Measurements from ENCODE around the gene LRTM2. TPM values are rescaled to one million over a fixed set of nuclear protein-coding genes. Genes with fewer than 3 reads are reported as not detected.

LRTM2 gene
- total RNA-seq, 1 experiment from 2014 or later = not detected

GRCh38 chr12:1875608-1876007 is 55.2 kb downstream of the LRTM2 start:
- no TSS peak for BruUV-seq (replicated peaks)
- CTCF ChIA-PET = no interaction called here
- H3K27me3 ChIP-seq (ENCODE audit: control insufficient read depth, insufficient read depth, low read length) = no peaks in the 10 kb centered on the region
- in situ Hi-C loops (cut with HindIII; ENCODE audit: low pct_unique_long_range_greater_than_20kb, low sequenced_read_pairs) = no loop called here
- ATAC-seq (no peak), DNase-seq (ENCODE audit: low read depth, low spot score) (no peak)
- POLR2A ChIA-PET = no interaction called here
- no peaks in the 10 kb centered on the region for H3K9me3 ChIP-seq (ENCODE audit: control insufficient read depth, insufficient read depth, low read depth, low read length)
- H3K27ac ChIP-seq (ENCODE audit: low read length) = no peak overlapping the region
- TF ChIP-seq POLR2AphosphoS5 (IDR thresholded peaks at IDR 0.05; ENCODE audit: low read depth, low read length) = no peak
- no peak for TF ChIP-seq REST (IDR thresholded peaks at IDR 0.05; ENCODE audit: insufficient read depth in 1 of 2, low read depth in 2 of 2, low read length in 1 of 2)
- TF ChIP-seq CTCF (IDR thresholded peaks at IDR 0.05) = no peak
- no peak for TF ChIP-seq SIN3A (IDR thresholded peaks at IDR 0.05; ENCODE audit: borderline replicate concordance, insufficient read depth, low read depth, low read length)
- no peak for TF ChIP-seq TCF7L2 (IDR thresholded peaks at IDR 0.05; ENCODE audit: low read depth, low read length)
- H3K4me3 ChIP-seq (ENCODE audit: low read depth in 2 of 2, low read length in 2 of 2) = no peak overlapping the region
- intact Hi-C loops (cut with micrococcal nuclease; ENCODE audit: unreplicated experiment) = no loop called here
- H3K4me1 ChIP-seq (ENCODE audit: control insufficient read depth, insufficient read depth, low read length) = no peaks in the 10 kb centered on the region
- H3K36me3 ChIP-seq (ENCODE audit: control insufficient read depth, insufficient read depth, low read length) = no peaks in the 10 kb centered on the region

- no TSS peak for BruUV-seq (replicated peaks)
- no peaks in the 10 kb centered on the region for H3K36me3 ChIP-seq (ENCODE audit: control insufficient read depth, insufficient read depth, low read length)
- in situ Hi-C loops (cut with HindIII; ENCODE audit: low pct_unique_long_range_greater_than_20kb, low sequenced_read_pairs) = no loop called here
- no peak for DNase-seq (ENCODE audit: low read depth, low spot score)
- H3K4me1 ChIP-seq (ENCODE audit: control insufficient read depth, insufficient read depth, low read length) = no peaks in the 10 kb centered on the region
- ATAC-seq = no peak
- H3K27ac ChIP-seq (ENCODE audit: low read length) = no peak overlapping the region
- ChIA-PET POLR2A (no interaction called here), CTCF (no interaction called here)
- TF ChIP-seq REST (IDR thresholded peaks at IDR 0.05; ENCODE audit: insufficient read depth in 1 of 2, low read depth in 2 of 2, low read length in 1 of 2) (no peak), TCF7L2 (IDR thresholded peaks at IDR 0.05; ENCODE audit: low read depth, low read length) (no peak), SIN3A (IDR thresholded peaks at IDR 0.05; ENCODE audit: borderline replicate concordance, insufficient read depth, low read depth, low read length) (no peak), CTCF (IDR thresholded peaks at IDR 0.05) (no peak), POLR2AphosphoS5 (IDR thresholded peaks at IDR 0.05; ENCODE audit: low read depth, low read length) (no peak)
- intact Hi-C loops (cut with micrococcal nuclease; ENCODE audit: unreplicated experiment) = no loop called here
- no peaks in the 10 kb centered on the region for H3K9me3 ChIP-seq (ENCODE audit: control insufficient read depth, insufficient read depth, low read depth, low read length)
- H3K27me3 ChIP-seq (ENCODE audit: control insufficient read depth, insufficient read depth, low read length) = no peaks in the 10 kb centered on the region
- H3K4me3 ChIP-seq (ENCODE audit: low read depth in 2 of 2, low read length in 2 of 2) = no peak overlapping the region
Observed at GRCh38 chr12:1876086-1876485, 55.7 kb downstream of the LRTM2 start.
